Activated CD4-positive, alpha-beta T cell treated with anti-CD3 and anti-CD28 coated beads, Interleukin-2, amount 50 U/mL, for 1 hour (primary cell): ENCODE measurements around the gene ANKRD44.
A peak's percentile ranks its signal among the peaks of the same experiment; 100 is the strongest.
"Not testable (repeated sequence)": the region's sequence is repeated elsewhere in the genome, so short reads cannot be mapped to it uniquely, and the experiment has no call there.

ENCODE experiments used
- DNase-seq: peaks from one replicate; pipeline ENCODE4 v3.0.0-alpha.2; 2020

Gene ANKRD44

GRCh38 chr2:197310271-197310985, at the start of gene ANKRD44:
Gene ANKRD44 (minus strand): TSS chr2:197310780. CDS start chr2:197310604, 176 bp downstream.
- DNase-seq, result peak; percentile 89

GRCh38 chr2:197359859-197360258, 49.3 kb upstream of the ANKRD44 start:
- DNase-seq, result no peak

- DNase-seq, result no peak
Observed at GRCh38 chr2:197358931-197359330, 48.4 kb upstream of the ANKRD44 start.

DNA sequence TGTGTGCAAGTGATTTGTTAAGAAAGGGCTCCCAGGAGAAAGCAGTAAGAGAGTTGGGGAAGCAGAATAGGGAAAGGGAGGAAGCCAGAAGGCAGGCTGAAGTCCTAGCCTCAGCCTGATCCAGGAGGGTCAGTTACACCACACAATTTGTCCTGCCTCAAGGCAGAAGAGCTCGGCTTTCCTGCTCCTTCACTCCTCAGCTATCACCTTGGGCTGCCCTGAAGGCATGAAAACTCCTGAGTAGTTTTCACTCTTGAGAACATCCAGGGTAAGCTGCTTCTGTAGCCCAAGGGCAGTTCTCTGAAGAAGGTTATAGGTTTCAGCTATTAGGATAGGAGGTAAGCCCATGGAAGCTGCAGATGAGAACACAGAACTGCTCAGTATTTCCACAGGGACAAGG, 47.4 kb upstream of the ANKRD44 start:
- DNase-seq, result no peak

GRCh38 chr2:197356136-197356535, 45.6 kb upstream of the ANKRD44 start:
- no peak for DNase-seq

DNA sequence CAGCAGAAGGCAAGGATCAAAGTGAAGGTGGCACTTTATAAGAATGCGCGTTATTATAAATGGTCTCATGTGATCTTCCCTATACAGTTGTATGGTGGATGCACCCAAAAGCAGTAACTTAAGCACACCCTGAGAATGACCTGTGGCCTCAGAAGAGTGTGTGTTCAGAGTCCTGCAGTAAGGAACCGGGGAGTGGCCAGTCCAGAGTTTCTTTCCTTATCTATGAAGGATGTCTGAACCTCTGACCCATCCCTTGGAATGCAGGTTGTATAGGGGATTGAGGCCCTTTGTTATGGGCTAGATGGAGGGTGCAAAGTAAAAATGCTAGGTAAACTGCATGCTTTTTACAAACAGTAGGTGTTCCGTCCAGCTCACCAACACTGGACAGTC, 43.6 kb upstream of the ANKRD44 start:
- DNase-seq, result no peak

DNA sequence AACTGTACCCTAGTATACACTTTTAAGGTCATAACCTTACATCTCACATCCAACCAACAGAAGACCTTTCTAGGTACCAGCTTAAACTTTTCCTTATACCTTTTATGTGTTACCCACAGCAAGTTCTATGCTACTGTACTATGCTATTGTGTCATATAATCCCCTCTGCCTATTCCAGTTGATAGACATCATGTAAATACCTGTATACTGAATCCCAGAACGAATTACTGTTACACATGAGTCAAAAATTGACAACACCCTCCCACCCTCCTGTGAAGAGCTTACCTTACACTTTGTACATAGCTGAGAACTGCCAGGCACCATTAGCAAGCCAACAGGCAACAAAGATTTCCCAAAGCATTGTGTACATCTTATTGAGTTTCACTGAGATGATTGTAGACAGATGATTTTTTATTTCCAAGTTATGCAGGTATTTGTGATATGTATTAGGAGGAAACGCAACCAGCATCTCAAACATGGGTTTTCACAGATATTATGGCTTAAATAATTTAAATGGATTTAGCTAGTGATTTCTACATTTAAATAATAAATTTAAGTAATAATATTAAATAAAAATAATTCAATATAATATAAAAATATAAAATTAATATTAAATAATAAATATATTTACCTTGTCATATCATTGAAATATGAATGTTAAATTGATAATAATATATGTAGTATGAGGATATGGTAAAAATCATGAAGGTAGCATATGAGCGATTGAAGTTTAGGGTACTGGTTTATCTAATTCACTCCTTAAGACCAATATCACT, 43.0 kb upstream of the ANKRD44 start:
- no peak for DNase-seq

DNA sequence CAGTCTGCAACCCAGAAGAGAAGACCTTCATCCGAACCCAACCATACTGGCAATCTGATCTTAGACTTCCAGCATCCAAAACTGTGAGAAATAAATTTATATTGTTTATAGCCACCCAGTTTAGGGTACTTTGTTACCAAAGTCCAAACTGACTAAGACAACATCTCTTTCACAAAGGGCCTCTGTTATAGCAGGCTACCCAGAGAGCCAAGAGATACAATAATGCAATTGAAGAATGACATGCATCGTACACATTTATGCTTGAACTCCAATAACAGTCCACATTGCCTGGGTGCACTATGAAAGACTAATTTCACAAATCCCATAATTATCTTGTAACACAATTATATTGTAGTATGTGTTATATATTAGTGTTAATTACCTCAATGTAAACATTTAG, 39.1 kb upstream of the ANKRD44 start:
- DNase-seq, result no peak

GRCh38 chr2:197348721-197349360, 38.3 kb upstream of the ANKRD44 start:
- DNase-seq, result no peak

DNA sequence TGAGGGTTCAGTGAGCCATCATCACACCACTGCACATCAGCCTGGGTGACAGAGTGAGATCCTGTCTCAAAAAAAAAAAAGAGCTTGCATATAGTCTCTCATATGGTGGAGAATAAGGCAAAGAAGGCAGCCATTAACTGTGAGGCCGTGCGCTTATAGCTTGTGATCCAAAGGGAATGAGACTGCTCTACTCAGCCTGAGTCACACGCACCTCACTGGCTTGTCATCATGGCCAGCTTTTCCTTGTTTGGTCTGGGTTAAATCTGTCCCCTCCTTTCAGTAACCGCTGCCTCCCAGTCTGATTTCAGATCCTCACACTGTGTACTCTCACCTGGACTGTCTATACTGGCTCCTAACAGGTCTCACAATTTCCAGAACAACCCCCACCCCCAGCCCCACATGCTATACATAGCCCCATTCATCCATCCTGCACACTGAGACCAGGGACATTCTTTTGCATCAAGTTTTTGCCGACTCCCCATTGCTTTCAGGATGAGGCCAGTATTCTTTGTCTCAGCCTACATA, 35.3 kb upstream of the ANKRD44 start:
- no peak for DNase-seq

GRCh38 chr2:197343968-197344367, 33.4 kb upstream of the ANKRD44 start:
- not testable (repeated sequence) for DNase-seq

DNA sequence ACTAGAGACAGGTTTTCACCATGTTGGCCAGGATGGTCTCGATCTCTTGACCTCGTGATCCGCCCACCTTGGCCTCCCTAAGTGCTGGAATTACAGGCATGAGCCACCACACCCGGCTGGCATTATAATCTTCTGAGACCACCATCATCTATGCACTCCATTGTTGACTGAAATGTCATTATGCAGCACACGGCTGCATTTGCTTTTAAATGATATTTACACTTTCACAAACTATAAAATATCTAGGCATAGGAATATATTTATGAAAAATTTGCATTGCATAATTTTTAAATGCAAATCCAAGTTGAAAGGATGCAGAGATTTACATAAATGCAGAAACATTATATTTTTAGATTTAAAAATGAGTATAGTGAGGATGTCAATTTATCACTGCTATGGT, 30.0 kb upstream of the ANKRD44 start:
- no peak for DNase-seq

- DNase-seq, result no peak
Observed at GRCh38 chr2:197339496-197340220, 29.1 kb upstream of the ANKRD44 start.

DNA sequence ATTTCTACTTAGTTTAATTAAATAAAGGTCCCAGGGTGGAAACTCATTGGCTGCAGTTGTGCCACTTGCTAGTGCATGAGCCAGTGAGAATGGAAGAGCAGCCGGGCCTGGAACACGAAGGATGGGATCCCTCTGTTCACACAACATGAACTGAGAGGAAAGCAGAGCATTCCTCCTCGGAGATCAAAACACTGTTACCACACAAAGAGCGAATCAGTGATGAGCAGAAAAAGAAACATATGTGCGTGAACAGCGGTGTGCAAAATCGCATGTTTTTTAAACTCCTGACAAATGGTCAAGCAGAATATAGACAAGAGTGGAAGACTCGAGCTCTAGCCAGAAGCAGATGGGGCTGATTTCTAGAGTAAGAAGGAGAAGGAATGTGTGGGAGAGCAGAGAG, 28.4 kb upstream of the ANKRD44 start:
- no peak for DNase-seq

- DNase-seq, result no peak
Observed at GRCh38 chr2:197332641-197333040, 22.1 kb upstream of the ANKRD44 start.

- DNase-seq, result no peak
Observed at GRCh38 chr2:197328461-197328860, 17.9 kb upstream of the ANKRD44 start.

DNA sequence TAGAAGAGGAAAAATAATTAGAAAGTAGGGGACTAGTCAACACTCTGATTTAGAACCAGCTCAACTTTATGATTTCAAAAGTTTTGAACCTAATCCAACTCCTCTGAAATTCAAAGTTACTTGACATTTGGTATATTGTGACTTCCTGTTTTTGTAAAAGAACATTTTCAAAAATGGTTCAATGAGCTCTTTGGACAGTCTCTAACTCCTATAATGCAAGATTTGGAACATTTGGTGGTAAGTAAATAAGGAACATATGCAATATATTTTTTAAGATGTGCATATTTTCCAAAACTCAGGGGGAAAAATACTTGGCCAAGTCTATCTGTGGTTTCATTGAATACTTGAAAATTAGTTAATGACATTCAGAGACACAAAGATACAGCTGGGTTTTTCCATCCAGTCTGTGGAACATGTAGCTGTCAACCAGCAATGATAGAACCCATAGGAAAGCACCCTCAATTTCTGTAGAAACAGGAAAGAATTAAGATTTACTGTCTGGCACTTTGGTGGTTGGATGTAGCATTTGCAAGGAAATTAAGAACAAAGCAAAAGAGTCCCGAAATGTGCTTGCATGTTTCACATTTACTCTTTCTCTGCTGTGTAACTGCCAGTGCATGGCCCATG, 17.0 kb upstream of the ANKRD44 start:
- DNase-seq, result no peak

GRCh38 chr2:197327073-197327471, 16.5 kb upstream of the ANKRD44 start:
- DNase-seq, result no peak

DNA sequence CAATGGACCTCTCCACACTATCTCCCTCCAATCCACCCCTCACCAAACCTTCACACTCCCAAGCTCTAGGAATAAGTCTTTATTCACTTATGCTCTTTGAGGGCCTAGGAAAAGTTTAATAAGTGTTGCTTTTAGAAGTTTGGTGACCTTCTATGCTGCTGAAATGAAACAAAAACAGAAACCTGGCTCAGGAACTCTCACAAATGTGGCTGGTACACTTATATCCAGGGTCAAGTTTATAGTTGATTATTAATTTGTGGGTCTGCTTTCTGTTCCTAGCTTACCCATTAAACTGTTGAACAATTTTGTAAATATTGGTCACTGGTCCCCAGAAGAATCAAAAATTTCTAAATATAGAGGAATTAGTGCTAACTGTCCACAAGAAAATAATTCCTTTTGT, 14.2 kb upstream of the ANKRD44 start:
- no peak for DNase-seq

GRCh38 chr2:197322724-197323720, 12.4 kb upstream of the ANKRD44 start:
- DNase-seq, result no peak

- DNase-seq, result no peak
Observed at GRCh38 chr2:197322143-197322542, 11.6 kb upstream of the ANKRD44 start.
